GM18505 (cell line): ENCODE results near the gene MLEC.
"Not testable (repeated sequence)": the region's sequence is repeated elsewhere in the genome, so short reads cannot be mapped to it uniquely, and the experiment has no call there.

Source experiments
- ATAC-seq: cut with Tn5 transposase; IDR thresholded peaks from one replicate; pipeline ENCODE4 v1.9.1; 2021; ENCODE audit not compliant: unreplicated experiment
- POLR2A ChIP-seq: IDR thresholded peaks from 4 replicates; pipeline ENCODE4 v1.6.1; 2011; ENCODE audit warnings: borderline replicate concordance; ENCODE audit not compliant: insufficient read depth, insufficient read length; ENCODE audit errors: extremely low read depth

The MLEC gene

DNA sequence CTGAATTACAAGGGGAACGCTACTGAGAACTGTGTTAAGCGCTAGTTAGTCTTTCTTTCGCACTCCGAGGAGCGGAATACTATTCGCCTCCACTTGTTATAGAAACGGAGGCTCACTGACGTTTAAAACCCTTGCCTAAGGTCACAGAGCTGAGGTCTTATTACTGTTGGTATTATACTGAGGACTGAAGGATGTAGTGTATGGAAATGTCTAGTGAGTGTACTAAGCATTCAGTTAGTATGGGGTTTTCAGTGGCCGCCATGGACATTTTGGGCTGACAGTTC lies 39.5 kb downstream of the MLEC start:
- ATAC-seq, result no peak
- no peak for TF ChIP-seq POLR2A

DNA sequence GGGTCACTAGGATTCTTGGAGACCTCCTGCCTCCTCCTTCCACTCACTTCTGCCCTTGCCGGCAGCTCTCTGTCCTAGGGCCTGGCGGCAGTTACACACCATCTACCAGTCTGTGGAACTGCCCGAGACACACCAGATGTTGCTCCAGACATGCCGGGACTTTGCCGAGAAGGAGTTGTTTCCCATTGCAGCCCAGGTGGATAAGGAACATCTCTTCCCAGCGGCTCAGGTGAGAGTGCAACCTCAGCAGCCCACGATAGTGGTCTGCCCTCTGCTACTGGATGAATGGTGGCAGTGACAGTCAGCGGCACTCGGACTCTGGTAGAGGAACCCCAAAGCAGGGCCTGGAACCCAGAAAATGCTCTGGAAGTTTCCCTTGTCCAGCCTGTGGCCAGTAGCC lies 40.0 kb downstream of the MLEC start:
- no peak for ATAC-seq

DNA sequence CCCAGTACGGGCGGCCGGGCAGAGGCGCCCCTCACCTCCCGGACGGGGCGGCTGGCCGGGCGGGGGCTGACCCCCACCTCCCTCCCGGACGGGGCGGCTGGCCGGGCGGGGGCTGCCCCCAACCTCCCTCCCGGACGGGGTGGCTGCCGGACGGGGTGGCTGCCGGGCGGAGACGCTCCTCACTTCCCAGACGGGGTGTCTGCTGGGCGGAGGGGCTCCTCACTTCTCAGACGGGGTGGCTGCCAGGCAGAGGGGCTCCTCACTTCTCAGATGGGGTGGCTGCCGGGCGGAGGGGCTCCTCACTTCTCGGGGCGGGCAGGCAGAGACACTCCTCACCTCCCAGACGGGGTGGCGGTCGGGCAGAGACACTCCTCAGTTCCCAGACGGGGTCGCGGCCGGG lies 45.2 kb downstream of the MLEC start:
- not testable (repeated sequence) for ATAC-seq

More for the DNA sequence above, 40.0 kb downstream of the MLEC start:
- no peak for TF ChIP-seq POLR2A

DNA sequence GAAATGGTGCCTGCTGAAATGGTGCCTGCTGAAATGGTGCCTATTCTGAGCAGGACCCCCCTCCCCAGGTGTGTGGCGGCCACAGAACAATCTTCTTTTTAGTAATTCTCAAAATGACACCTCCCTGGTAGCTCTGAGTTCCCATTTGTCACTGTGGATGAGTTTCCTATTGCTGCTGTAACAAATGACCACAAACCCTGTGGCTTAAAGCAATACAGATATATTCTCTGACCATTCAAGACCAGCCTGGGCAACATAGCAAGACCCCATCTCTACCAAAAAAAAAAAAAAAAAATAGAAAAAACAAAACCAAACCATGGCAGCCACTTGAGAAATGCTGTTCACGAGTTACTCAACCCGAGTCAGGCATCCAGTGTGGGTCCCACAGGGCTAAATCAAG lies 46.6 kb downstream of the MLEC start:
- no peak for TF ChIP-seq POLR2A
- no peak for ATAC-seq

DNA sequence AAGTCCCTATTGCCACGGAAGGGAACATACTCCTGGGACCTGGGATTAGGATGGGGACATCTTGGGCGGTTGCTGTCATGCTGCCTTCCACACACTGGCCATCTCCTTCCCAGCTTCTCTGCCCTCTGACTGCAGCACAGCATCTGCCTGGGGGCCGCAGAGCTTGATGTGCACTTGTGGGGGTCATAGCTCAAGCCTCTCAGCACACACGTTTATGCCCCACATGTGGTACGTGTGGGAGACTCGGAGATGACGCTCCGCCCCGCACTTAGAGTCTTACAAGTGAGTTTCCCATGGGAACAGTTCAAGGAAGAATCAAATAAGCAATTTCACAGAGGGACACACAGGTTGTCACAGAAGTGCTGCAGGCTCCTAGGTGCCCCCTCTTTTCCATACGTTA lies 47.3 kb downstream of the MLEC start:
- TF ChIP-seq POLR2A, result no peak
- no peak for ATAC-seq

DNA sequence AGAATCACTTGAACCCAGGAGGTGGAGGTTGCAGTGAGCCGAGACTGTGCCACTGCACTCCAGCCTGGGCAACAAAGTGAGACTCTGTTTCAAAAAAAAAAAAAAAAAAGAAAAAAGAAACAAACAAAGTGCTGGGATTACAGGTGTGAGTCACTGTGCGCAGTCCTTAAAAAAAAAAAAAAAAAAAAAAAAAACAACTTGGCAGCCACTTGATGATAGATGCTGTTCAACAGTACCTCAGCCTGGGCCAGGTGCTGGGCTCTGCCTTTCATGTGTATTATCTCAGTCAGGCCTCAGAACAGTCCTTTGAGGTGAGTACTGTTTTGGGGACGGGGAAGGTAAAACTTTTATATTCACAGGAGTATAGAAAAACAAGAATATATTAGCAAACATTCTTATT lies 48.2 kb downstream of the MLEC start:
- ATAC-seq, result no peak
- no peak for TF ChIP-seq POLR2A

DNA sequence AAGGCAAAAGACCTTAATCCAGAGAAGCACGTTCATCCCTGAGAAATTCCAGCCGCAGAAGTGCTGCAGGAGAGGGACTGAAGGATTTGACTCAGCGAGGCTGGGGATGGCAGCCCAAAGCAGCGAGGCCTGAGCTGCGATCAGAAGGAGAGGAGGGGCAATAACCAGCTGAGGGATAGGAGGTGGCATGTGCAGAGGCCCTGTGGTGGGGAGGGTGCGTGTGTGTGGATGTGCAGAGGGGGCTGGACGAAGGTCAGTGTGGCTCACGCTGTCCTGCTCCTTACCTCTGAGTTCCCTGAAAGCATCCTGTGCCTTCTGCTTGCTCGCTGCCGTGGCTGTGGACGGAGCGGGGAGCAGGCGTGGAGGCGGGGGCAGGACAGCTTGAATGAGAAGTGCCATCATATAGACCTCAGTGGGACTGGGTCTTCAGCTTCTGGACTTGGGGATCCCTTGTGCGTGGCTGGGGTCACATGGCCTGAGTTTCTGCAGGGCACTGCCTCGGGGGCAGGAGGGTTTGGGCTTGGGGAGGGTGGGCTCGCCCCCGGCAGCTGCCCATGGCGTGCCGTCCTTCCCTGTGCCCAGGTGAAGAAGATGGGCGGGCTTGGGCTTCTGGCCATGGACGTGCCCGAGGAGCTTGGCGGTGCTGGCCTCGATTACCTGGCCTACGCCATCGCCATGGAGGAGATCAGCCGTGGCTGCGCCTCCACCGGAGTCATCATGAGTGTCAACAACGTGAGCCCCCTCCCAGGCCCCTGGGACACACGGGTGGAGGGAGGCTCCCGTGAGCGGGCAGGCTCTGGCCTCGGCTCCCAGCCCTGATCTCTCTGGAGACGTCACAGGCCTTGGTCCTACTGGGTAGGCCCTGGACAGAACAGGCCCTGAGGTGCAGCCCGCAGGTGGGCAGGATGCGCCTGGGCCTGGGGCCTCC lies 49.7 kb downstream of the MLEC start:
- no peak for ATAC-seq

DNA sequence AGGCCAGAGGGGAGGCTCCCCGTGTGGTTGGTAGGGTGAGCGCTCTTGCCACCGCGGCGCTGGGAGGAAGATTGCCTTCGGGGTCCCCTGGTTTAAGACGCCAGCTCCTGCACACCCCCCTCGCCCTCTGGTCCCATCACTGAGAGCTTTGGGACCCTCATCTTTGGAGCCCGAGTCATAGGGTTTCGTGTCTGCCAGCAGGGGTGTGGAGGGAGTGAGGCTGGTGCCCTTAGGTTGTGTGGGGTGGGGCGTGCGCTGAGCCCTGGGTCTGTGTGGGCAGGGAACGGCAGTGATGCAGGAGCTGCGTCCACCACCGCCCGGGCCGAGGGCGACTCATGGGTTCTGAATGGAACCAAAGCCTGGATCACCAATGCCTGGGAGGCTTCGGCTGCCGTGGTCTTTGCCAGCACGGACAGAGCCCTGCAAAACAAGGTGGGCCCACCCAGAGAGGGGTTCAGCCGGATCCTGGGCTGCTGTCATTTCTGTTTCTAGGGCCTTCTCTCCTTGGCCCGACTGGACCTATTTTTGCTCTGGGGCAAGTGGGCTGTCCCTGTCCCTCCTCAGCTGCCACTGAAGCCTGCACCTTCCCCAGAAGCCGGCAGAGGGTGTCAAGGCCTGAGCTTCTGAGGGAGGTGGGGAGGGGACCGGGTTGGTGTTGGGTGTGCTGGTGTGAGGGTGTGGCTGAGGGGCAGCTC lies 50.8 kb downstream of the MLEC start:
- no peak for TF ChIP-seq POLR2A
- no peak for ATAC-seq

More for the DNA sequence above, 49.7 kb downstream of the MLEC start:
- no peak for TF ChIP-seq POLR2A

DNA sequence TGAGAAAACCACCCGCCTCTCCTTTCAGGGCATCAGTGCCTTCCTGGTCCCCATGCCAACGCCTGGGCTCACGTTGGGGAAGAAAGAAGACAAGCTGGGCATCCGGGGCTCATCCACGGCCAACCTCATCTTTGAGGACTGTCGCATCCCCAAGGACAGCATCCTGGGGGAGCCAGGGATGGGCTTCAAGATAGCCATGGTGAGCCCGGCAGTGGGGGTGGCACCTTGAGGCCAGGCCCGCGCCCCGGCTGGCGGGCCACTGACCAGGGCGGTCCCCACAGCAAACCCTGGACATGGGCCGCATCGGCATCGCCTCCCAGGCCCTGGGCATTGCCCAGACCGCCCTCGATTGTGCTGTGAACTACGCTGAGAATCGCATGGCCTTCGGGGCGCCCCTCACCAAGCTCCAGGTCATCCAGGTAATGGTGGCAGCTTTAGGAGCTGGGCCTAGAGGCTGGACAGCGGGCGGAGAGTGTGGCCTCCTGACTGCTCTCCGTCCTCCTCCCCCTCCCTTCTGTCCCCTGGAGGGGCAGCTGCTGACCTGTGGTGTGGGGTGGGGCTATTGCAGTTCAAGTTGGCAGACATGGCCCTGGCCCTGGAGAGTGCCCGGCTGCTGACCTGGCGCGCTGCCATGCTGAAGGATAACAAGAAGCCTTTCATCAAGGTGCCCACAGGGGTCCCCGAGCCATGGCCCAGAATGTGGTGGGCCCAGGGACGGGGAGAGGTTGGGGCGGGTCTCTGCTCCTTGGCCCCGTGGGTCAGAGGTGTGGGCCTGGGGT lies 51.5 kb downstream of the MLEC start:
- no peak for TF ChIP-seq POLR2A
- ATAC-seq, result no peak

DNA sequence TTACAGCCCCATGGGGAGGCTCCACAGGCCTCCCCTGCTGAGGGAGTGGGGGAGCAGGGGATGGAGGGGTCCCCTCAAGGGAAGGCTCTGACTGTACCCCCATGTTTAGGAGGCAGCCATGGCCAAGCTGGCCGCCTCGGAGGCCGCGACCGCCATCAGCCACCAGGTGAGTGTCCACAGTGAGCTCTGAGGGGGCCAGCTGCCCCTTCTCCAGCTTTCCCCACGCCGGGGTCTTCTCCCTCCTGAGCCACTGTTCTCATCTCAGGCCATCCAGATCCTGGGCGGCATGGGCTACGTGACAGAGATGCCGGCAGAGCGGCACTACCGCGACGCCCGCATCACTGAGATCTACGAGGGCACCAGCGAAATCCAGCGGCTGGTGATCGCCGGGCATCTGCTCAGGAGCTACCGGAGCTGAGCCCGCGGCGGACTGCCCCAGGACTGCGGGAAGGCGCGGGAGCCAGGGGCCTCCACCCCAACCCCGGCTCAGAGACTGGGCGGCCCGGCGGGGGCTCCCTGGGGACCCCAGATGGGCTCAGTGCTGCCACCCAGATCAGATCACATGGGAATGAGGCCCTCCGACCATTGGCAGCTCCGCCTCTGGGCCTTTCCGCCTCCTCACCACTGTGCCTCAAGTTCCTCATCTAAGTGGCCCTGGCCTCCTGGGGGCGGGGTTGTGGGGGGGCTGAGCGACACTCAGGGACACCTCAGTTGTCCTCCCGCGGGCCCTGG lies 52.2 kb downstream of the MLEC start:
- ATAC-seq, result no peak

DNA sequence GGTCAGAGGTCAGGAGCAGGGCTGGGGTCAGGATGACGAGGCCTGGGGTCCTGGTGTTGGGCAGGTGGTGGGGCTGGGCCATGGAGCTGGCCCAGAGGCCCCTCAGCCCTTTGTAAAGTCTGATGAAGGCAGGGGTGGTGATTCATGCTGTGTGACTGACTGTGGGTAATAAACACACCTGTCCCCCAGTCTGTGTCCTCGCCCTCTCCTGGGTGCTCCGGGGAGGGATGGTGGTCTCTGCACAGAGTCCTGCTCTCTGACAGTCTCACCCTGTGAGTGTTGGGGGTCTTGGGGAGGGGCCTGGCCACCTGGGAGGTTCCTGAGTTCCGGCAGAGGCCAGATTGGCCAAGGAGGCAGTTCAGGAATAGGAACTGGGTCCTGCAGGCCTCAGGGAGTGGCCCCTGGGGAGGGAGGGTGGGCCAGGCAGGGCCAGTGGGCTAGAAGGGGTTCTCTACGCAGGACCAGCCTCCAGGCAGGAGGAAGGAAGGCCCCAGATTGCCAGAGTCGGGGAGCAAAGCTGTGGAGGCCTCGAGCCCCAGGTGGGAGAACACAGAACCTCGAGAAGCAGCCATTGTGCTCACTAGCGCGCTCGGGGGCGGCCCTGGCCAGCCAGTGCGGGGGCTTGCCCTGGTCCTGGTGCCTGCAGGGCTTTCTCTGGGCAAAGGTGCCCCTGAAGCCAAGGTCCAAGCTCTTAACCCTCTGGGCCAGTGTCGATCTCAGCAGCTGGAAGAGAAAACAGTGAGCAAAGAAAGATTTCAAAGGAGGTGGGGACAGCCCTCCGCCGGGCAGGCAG lies 53.1 kb downstream of the MLEC start:
- TF ChIP-seq POLR2A, result no peak
- no peak for ATAC-seq

More for the DNA sequence above, 52.2 kb downstream of the MLEC start:
- no peak for TF ChIP-seq POLR2A

DNA sequence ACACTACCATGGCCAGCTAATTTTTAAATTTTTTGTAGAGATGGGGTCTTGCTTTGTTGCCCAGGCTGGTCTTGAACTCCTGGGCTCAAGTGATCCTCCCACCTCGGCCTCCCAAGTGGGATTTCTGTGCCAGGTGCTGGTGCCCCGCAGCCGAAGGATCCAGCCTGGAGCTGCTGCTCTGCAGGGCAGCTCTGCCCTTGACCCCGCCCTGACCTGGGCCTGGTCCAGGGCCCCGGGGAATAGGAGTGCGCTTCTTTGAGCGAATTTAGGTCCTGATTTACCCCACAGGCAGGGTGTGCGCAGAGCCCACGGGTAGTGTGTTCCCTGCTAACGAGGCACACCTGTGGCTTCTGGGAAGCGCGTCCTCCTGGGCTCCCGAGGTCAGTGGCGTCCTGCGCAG lies 53.9 kb downstream of the MLEC start:
- ATAC-seq, result no peak
- TF ChIP-seq POLR2A, result no peak

DNA sequence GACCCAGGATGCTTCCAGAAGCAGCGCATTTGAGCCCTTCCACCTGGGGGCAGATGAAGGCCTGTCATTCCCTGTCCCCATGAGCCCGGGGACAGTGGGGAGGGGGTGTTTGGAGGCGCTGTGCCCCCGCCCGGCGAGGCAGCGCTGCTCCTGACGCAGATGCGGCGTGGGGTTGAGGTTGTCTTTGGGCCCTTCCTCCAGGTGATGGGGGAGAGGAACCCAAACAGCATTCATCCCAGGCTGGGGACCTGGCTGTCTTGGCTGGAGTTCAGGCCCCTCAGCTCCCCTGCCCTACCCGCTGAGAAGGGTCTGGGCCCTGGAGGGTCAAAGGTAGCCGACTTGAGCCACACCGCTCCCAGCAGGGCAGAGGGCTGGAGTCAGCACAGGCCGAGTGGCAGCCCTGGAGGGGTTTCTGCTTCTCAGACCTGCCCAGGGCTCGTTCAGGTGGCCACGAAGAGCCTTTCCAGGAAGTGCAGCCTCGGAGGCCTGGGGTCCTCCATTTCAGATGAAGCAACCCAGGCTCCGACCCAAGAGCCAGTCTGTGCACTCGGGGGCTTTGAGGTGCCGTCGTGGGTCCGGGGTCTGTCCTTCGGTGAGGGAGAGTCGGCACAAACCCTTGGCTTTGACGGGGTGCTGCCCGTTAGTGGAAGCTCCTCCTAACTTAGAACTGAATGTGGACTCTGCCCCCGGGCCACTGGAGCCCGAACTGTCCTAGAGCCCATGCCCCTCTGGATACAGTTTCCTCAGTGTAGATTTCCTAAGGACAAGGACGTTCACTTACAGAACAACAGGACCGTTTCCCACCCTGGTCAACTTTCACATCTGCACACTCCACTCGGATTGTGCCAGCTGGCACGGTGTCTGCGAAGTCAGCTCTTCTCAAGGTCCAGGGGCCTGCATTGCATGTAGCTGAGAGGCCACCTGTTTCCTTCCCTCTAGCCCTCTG lies 54.8 kb downstream of the MLEC start:
- TF ChIP-seq POLR2A, result no peak
- ATAC-seq, result no peak
